Memory B cell (primary cell): Measurements from ENCODE around the gene ILKAP.

Experiments
- ATAC-seq: fragments of 150-1000 bp; cut with Tn5 transposase; 2 replicates; pipeline ENCODE4 v1.10.0; 2021; ENCODE audit warnings: low read depth, mild to moderate bottlenecking, moderate library complexity
- DNase-seq, 2 donors: peaks; one replicate each; pipeline ENCODE4 v3.0.0; 2022; ENCODE audit warnings: low spot score in 2 of 2
- H3K27ac Mint-ChIP-seq: one replicate; pipeline ENCODE4 v1.8.0; 2022; ENCODE audit warnings: mild to moderate bottlenecking, moderate library complexity, mixed read lengths
- H3K27me3 Mint-ChIP-seq: one replicate; pipeline ENCODE4 v1.8.0; 2022; ENCODE audit warnings: mixed read lengths
- H3K36me3 Mint-ChIP-seq: one replicate; pipeline ENCODE4 v1.8.0; 2022; ENCODE audit warnings: mild to moderate bottlenecking, mixed read lengths
- H3K4me1 Mint-ChIP-seq: one replicate; pipeline ENCODE4 v1.8.0; 2022; ENCODE audit warnings: mixed read lengths
- H3K4me3 Mint-ChIP-seq: one replicate; pipeline ENCODE4 v1.8.0; 2022; ENCODE audit warnings: mild to moderate bottlenecking, moderate library complexity, mixed read lengths
- H3K9me3 Mint-ChIP-seq: one replicate; pipeline ENCODE4 v1.8.0; 2022; ENCODE audit warnings: mixed read lengths

The ILKAP gene

DNA sequence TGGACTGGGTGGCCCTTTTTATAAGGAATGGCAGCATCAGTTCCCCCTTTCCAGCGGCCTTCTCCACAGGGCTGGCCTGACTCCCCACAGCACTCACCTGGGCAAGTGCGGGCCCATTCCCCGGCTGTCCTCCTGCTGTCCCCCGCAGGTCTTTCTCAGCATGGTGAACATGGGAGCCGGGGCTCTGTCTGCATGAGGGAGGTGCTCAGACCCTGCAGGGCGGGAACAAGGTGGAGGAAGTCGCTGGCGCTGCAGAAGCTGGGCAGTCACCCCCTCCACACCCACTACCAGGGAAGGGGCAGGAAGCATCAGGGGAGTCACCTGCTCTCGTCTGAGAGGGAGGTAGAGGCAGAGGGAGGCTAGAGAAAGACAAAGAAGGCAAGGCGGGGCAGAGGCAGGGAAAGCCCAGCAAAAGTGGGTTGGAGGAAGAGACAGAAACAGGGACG, 24.1 kb upstream of the ILKAP start:
- no peak overlapping the region for H3K27ac Mint-ChIP-seq
- ATAC-seq (no peak), DNase-seq (no peak)
- peaks cover 6% of the 10 kb centered on the region for H3K36me3 Mint-ChIP-seq
- H3K4me1 Mint-ChIP-seq = peaks cover 10% of the 10 kb centered on the region
- no peaks in the 10 kb centered on the region for H3K9me3 Mint-ChIP-seq
- H3K27me3 Mint-ChIP-seq = peaks cover 3% of the 10 kb centered on the region
- no peak overlapping the region for H3K4me3 Mint-ChIP-seq

DNA sequence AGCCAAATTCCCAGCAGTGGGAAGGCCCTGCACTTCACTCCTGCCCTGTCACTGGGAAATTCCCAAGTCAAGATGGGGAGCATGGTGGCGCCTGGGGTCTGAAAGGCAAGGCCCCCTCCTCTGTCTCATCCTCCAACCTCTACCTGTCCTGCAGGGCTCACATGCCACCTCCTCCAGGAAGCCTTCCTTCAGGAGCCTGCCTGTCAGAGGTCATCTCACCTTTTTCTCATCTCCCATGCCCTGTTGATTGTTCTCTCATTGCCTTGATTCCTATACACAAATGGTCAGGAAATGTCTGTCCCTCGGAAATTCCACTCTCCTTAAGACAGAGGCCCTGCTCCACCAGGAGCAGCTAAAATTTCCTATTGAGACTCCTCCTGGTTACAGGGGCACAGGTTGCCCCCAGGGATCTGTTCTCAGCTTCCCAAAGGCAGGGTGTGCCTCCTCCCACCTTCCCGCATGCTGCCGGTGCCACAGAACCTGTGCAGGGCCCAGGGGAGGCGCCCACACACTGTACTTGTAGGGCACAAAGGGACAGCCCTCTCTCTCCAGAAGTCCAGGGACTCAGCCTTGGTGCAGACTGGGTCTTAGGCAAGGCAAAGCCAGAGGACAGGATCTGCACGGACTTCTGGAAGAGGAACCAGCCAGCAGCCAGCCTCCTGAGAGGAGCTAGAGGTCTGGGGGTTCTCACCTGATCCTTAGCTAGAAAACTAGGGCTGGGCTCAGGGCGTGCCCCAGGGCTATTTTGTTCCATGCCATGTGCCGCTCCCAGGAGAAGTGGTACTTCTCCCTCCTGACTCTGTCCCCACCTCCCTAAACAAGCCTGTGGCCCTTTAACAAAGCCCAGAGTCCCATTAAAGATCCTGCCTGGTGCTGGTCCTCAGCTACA, 23.4 kb upstream of the ILKAP start:
- Mint-ChIP-seq H3K36me3 (peaks cover 6% of the 10 kb centered on the region), H3K4me3 (no peak overlapping the region), H3K27me3 (no peaks in the 10 kb centered on the region), H3K27ac (no peak overlapping the region), H3K9me3 (no peaks in the 10 kb centered on the region), H3K4me1 (peaks cover 10% of the 10 kb centered on the region)
- ATAC-seq (no peak), DNase-seq (no peak)

DNA sequence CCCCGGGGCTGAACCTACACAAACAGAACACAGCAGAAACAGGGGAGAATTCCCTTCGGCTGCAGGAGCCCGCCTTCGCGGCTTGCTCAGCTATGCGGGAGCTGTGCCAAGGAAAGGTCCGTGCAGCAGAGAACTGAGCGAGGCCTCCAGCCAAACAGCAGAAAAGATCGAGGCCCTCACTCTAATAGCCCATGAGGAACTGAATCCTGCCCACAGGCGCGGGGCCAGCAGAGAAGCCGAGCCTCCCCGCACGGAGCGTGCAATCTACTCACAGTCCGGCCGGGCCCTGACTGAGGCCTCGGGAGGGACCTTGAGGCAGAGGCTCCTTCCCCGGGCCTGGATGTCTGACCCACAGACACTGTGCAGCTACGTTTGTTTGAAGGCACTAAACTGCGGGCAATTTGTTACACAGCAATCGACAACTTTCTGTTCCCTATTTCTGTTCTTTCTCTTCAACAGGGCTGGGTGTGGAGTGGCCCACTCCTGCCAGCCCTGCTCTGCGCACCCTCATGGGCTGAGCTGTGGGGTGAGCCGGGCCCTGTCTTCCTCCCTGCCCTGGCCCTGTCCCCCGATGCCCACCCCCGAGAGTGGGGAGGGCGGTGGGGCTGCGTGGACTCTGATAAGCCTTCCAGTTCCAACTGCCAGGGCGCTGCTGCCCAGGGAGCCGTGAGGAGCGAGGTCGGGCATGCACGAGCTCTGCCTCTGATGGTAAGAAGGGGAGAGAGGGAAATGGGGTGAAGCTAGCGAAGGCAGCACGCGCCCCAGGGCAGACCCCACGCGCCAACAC, 22.6 kb upstream of the ILKAP start:
- Mint-ChIP-seq H3K4me1 (peaks cover 10% of the 10 kb centered on the region), H3K9me3 (no peaks in the 10 kb centered on the region), H3K27me3 (no peaks in the 10 kb centered on the region), H3K36me3 (peaks cover 6% of the 10 kb centered on the region), H3K4me3 (no peak overlapping the region), H3K27ac (no peak overlapping the region)
- DNase-seq (no peak), ATAC-seq (no peak)

DNA sequence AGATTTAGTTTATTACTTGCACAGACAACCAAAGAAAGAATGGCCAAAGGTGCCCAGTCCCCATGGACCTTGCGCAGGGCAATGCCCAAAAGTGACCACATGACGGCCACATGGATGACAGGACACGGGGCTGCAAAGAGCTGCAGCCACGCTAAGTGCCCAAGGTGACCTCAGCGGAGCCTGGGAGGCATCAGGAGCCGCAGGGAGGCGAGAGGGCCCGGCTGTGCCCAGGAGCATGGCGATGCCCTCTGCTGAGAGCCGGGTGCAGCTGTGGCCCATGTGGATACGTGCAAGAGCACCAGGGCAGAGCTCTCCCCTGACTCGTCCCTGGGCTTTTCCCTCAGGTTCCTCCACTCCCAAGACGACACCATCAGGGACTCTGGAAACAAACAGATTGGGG, 21.6 kb upstream of the ILKAP start:
- H3K4me3 Mint-ChIP-seq = no peak overlapping the region
- no peaks in the 10 kb centered on the region for H3K27me3 Mint-ChIP-seq
- no peak for ATAC-seq
- H3K36me3 Mint-ChIP-seq = peaks cover 6% of the 10 kb centered on the region
- no peak for DNase-seq
- no peak overlapping the region for H3K27ac Mint-ChIP-seq
- peaks cover 5% of the 10 kb centered on the region for H3K4me1 Mint-ChIP-seq
- no peaks in the 10 kb centered on the region for H3K9me3 Mint-ChIP-seq

DNA sequence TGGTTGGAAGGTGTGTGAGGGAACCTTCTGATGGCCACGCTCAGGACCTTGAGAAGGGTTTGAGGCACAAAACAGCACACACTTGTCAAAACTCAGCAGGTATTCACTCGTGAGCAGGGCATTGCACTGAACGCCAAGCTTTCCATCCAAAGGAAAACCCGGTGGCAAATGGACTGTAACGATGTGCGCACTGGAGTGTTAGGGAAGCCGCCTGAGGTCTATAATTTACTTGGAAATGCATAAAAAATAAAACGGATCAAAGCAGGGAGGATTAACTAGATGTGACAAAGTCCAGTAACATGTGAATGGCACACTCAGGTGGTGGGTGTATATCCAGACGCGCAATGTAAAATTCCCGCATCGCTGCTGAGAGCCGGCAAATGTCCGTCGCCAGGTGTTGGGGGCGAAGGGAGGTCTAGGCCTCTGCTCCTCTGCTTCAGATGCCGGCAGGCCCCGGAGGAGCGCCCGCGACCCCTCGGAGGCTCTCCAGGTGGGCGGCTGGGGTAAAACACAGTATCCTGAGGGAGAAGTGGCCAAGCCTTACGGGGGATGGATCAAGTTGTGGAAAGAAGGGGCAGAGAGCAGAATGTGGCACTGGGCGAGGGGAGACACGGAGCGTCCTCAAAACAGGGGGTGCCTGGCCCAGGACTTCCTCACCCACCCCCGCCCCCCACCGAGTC, 21.0 kb upstream of the ILKAP start:
- ATAC-seq (no peak), DNase-seq (no peak)
- peaks cover 5% of the 10 kb centered on the region for H3K4me1 Mint-ChIP-seq
- H3K9me3 Mint-ChIP-seq = no peaks in the 10 kb centered on the region
- peaks cover 6% of the 10 kb centered on the region for H3K36me3 Mint-ChIP-seq
- H3K4me3 Mint-ChIP-seq = no peak overlapping the region
- no peak overlapping the region for H3K27ac Mint-ChIP-seq
- no peaks in the 10 kb centered on the region for H3K27me3 Mint-ChIP-seq

DNA sequence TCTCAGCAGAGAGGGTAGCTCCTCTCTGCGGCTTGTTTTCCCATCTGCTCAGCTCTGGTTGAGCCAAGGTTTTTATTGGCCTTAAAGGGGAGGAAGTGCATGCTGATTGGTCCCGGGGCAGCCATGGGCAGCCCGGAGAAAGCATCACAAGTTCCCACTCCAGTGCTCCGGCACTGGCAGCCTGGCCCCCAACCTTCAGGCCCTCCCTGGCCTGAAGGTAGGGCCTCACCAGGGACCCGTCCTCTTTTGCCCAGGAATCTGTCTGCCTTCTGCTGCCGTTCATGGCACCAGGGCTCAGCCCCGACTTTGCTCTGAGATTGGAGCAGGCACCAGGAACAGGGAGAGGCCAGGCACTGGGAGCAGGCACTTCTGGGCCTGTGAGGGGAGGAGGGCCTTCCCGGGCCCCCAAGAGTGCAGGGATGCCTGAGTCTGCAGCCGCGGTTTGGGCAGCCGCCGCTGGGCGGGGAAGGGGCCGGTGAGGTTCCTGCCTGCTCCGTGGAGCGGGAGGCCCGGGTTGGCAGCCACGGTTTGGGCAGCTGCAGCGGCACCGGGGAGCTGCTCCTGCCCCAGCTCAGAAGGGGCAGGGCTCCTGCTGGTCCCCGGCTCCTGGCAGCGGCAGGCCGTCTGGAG, 17.5 kb upstream of the ILKAP start:
- ATAC-seq (no peak), DNase-seq (no peak)
- H3K4me1 Mint-ChIP-seq = no peaks in the 10 kb centered on the region
- no peak overlapping the region for H3K4me3 Mint-ChIP-seq
- H3K27me3 Mint-ChIP-seq = no peaks in the 10 kb centered on the region
- no peaks in the 10 kb centered on the region for H3K9me3 Mint-ChIP-seq
- no peak overlapping the region for H3K27ac Mint-ChIP-seq
- H3K36me3 Mint-ChIP-seq = peaks cover 2% of the 10 kb centered on the region

DNA sequence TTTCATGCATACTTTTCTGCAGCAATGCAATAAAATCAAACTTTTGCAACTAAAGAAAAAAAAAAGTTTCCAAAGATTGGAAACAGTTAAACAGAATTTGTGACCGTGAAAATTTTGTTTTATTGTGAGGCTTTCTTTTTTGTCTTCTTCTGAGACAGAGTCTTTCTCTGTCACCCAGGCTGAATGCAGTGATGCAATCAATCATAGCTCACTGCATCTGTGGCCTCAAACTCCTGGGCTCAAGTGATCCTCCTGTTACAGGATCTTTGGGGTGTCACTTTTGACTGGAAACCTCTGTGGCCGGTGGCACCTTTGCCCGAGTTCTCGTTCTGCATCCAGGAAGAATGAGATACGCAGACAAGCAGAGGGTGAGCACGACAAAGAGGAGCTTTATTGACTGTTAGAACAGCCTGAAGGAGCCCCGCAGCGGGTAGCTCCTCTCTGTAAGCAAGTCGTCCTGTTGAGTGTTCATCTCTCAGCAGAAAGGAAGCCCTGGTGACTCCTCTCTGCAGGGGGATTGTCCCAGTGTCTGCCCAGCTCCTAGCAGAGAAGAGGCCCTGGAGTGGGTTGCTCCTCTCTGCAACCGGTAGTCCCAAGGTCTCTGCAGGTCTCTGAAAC, 16.9 kb upstream of the ILKAP start:
- Mint-ChIP-seq H3K4me3 (no peak overlapping the region), H3K27ac (no peak overlapping the region), H3K9me3 (no peaks in the 10 kb centered on the region), H3K4me1 (no peaks in the 10 kb centered on the region), H3K27me3 (no peaks in the 10 kb centered on the region), H3K36me3 (peaks cover under 1% of the 10 kb centered on the region)
- DNase-seq = no peak
- no peak for ATAC-seq

DNA sequence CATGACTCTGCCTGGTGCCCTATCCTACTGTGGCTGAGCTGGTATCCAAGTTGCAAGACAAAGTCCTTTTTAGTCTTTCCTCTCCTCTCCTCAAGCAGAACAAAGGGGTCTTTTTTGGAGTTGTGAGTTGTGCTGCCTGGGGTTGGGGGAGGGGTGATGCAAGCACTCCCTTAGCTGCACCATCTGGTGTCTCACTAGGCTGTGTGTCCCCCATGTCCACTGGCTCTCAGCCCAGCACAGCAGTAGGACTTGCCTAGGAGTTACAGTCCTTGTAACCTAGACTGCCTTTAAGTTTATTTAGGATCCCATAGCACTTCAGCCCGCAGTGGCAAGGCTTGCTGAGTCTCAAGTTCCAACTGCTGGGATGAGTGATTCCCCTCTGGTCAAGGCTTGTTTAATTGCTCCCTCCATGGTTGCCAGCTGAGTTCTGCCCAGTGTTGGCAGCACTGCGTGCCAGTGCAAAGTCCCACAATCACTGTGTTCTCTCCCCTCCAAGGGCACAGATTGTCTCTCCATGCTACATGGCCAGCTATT, 13.2 kb upstream of the ILKAP start:
- Mint-ChIP-seq H3K4me1 (no peaks in the 10 kb centered on the region), H3K27me3 (peaks cover 1% of the 10 kb centered on the region), H3K9me3 (no peaks in the 10 kb centered on the region), H3K27ac (no peak overlapping the region), H3K4me3 (no peak overlapping the region), H3K36me3 (peaks cover 2% of the 10 kb centered on the region)
- no peak for DNase-seq
- ATAC-seq = no peak

DNA sequence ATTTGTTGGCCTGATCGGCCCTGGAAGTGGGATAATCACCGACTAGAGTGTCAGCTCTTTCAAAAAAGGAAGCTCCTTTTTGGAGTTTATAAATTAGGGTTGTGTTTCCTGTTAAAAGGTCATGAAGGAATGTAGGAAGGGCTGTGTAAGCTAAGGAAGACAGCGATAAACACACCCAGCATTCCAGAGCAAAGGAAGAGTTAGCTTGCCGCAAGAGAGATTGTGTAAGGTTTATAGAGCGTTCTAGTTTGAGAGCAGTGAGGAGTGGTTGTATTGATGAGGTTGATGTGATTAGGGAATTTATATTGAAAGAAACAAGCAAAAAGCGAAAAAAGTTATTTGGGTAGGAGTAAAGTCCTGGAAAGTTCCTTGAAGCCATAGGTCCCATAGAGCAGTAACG, 3.5 kb upstream of the ILKAP start:
- Mint-ChIP-seq H3K4me1 (peaks cover 18% of the 10 kb centered on the region), H3K36me3 (no peaks in the 10 kb centered on the region), H3K9me3 (no peaks in the 10 kb centered on the region), H3K4me3 (no peak overlapping the region), H3K27ac (no peak overlapping the region), H3K27me3 (no peaks in the 10 kb centered on the region)
- no peak for DNase-seq
- ATAC-seq = no peak

DNA sequence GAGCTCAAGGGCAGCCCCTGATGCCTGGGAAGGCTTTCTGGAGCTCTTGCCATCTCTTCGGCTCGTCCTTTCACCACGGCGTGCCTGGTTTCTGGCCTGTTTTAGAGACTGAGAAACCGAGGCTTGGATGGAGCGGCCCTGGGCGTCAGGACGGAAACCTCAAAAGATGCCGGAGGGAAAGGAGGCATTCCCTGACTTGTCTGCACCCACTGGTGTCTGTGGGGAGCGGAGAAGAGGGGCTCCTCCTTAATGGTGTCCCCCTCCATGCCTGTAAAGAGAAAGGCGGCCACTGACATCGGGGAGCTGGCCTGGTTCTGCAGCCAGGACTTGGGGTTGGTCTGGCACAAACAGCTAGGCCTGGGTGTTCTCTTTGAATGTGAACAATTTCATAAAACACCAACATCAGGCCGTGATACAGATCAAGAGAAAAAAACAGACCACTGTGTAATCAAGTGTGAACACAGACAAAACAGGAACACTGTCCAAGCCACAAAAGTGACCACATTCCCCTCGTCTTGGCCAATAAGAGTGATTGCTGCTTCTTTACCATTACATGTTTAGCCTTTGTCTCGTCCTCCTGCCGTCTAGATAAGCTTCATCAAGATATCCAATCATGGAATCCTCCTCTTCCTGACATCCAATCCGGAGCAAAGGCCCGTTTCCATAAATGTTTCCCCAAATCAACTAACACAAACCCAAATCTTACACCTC, 633 bp upstream of the ILKAP start:
- peak overlapping the region; percentile 72 for H3K27ac Mint-ChIP-seq
- no peaks in the 10 kb centered on the region for H3K27me3 Mint-ChIP-seq
- no peaks in the 10 kb centered on the region for H3K9me3 Mint-ChIP-seq
- ATAC-seq (peak; percentile 4), DNase-seq (no peak)
- H3K4me1 Mint-ChIP-seq = peaks cover 25% of the 10 kb centered on the region
- H3K36me3 Mint-ChIP-seq = no peaks in the 10 kb centered on the region
- H3K4me3 Mint-ChIP-seq = peak overlapping the region; percentile 81

DNA sequence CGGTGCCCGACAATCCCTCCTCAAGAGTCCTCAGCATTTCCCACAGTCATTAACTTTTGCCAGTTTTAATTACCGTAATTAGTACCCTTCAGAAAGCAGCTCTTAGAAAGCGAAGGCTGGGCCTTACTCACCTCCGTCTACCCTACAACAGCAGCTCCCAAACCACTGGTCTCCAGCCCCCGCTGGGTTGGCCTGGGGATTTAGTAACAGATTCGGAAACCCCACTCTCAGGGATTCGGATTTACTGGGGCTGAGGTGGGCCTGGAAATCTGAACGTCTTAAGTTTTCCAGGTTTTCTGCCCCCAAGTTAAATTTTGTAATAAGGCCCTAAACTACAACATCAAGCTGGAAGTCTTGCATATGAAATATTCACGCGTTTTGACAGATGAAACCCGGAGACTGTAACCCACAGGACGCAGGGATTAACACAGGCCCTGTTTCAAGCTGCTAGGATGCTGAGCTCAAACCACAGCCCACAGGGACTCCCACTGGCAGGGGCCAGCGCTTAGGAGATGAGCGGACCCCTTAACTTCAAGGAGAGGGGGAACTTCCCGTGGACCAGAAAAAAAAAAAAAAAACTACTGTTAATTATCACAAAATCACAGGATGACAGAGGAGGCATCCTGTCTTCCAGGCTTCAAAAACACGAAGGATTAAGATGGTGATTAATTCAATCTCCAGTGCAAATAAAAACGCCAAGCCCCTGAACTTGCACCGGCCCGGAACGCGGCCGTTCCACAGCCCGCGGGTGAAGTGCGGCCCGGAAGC, 985 bp downstream of the ILKAP start:
- H3K36me3 Mint-ChIP-seq = no peaks in the 10 kb centered on the region
- H3K4me1 Mint-ChIP-seq = peaks cover 32% of the 10 kb centered on the region
- ATAC-seq (no peak), DNase-seq (no peak)
- H3K27me3 Mint-ChIP-seq = no peaks in the 10 kb centered on the region
- H3K27ac Mint-ChIP-seq = peak overlapping the region; percentile 71
- no peaks in the 10 kb centered on the region for H3K9me3 Mint-ChIP-seq
- H3K4me3 Mint-ChIP-seq = peak overlapping the region; percentile 83

DNA sequence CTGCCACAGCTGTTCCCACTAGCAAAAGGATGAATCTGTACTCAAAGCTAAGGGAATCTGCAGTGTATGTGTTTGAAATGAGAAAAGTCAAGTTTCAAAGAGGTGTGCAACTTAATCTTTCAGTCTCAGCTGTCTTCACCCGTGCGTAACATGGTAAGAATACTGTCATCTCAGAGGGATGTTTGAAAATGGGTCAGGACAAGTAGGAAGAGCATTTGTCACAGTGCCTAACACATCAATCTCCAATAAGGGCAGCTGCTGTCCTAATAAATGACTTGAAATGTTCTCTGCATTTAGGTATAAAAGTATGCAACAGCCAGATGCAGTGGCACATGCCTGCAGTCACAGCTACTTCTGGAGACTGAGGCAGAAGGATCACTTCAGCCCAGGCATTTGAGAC, 13.1 kb downstream of the ILKAP start:
- Mint-ChIP-seq H3K36me3 (peaks cover 26% of the 10 kb centered on the region), H3K27ac (no peak overlapping the region), H3K4me3 (no peak overlapping the region), H3K4me1 (no peaks in the 10 kb centered on the region), H3K9me3 (no peaks in the 10 kb centered on the region), H3K27me3 (no peaks in the 10 kb centered on the region)
- no peak for ATAC-seq
- DNase-seq = no peak
